HG03521 (cell line): ENCODE measurements around the gene RPUSD1.
"Not testable (repeated sequence)": the region's sequence is repeated elsewhere in the genome, so short reads cannot be mapped to it uniquely, and the experiment has no call there.

ENCODE experiments used
- ATAC-seq: cut with Tn5 transposase; IDR thresholded peaks from one replicate; pipeline ENCODE4 v1.9.1; 2021; ENCODE audit warnings: mild to moderate bottlenecking, moderate library complexity; ENCODE audit not compliant: unreplicated experiment

RPUSD1 gene

DNA sequence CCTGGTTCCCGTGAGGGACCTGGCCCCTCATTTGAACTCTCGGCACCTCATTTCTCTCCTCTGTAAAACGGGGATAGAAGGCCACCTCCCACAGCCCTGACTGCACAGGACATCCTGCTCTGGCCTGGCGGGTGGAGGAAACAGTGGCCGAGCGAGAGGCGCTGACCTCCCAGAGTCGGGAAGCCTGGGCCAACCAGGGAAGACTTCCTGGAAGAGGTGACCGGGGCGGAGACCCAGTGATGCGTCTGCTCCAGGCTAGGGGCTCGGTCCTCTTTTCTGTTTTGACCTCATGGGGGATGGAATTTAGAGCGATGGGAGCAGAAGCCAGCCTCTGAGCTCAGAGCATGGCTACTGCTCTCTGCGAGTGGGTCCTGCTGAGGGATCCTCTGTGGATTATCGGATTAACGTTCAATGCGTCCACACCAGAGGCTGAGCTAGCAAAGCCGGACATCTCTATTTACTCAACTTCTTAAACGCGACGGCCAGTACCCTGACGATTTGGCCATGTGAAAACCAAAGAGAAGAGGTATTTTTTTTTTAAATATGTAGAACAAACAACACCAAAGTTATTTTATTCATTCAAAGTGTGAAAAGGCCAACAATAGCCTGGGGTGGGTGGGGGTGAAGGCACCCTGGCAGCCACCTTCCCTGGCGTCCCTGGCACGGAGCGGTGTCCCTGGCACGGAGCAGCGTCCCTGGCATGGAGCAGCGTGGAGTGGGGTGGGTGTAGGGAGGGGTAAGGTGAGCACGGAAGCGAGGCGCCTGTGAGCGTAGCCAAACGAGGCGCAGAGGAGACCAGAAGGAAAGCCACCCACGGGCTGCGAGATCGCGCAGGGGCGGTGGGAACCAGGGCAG is 36.8 kb downstream of the RPUSD1 start:
- no peak for ATAC-seq

DNA sequence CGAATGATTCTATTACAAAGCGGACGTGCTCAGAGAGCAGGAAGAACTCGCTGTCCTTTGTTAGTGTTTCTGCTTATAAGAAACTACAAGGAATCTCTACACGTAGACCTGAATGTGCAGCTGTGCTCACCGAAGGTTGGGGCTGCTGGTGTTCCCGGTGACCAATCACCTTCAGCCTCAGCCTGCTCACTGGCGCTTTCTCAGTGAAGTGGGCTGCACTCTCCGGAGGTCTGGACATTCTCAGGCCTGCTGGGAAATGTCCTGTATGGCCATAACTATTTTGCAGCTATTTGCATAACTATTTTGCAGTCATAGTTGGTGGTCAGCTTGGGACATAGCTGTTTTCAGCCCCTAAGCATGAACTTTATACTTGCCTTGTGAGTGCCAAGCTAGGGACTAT is 37.7 kb downstream of the RPUSD1 start:
- ATAC-seq, result no peak

DNA sequence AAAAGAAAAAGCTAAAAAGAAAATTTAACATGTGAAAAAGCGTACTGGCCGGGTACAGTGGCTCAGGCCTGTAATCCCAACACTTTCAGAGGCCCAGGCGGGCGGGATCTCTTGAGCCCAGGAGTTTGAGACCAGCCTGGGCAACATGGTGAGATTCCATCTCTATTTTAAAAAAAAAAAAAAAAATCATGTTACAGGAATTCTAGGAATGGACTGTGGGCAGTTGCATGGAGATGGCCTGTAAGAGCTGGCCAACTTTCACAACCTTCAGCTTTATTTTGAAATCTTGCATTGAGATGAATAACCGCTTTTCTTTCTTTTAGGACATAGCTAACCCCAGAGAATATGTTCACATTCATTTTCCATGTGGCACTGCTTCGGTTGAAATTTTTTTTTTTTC is 39.2 kb downstream of the RPUSD1 start:
- no peak for ATAC-seq

DNA sequence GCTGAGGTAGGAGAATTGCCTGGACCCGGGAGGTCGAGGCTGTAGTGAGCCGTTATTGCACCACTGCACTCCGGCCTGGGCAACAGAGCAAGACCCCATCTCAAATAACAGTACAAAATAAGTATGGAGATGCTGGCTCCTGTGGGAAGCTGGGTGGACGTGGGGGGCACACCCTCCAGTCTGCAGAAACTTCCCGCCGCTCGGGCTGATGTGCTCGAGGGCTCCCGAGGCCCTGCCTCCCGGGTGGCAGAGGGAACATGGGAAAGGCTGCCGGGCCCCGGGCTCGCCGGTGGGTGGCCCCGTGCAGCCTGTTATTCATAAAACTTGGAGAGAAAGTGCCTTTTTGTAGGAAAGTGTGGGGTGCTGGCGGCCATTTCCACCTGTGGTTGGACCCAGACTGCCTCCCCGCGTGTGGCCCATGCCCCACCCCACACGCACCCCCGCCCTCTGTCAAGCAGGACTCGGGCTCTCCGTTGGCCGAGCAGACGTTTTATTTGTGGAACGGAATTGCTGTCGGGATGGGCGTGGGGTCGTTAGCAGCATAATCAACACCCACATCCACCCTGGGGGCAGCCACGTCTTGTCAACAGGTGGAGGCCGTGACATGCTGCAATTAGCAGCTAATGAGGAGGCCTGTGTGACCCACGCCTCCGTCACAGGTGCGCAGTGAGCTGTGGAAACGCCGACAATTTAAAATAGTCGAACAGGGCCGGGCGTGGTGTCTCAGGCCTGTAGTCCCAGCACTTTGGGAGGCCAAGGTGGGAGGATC is 40.0 kb downstream of the RPUSD1 start:
- ATAC-seq, result no peak

DNA sequence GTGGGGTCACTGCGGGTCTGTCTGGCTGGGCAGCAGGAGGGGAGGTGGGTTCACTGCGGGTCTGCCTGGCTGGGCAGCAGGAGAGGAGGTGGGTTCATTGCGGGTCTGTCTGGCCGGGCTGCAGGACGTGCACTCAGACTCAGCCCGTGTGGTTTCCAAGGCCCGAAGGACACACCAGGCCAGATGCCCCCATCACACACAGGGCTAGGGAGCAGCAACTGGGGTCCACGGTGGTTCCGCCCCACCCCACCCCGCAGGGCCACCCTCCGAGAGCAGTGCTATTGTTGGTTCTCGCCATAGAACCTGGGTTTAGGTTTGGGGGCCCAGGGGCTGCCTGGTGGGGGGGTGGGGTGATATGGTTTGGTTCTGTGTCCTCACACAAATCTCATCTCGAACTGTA is 41.5 kb downstream of the RPUSD1 start:
- ATAC-seq, result no peak

DNA sequence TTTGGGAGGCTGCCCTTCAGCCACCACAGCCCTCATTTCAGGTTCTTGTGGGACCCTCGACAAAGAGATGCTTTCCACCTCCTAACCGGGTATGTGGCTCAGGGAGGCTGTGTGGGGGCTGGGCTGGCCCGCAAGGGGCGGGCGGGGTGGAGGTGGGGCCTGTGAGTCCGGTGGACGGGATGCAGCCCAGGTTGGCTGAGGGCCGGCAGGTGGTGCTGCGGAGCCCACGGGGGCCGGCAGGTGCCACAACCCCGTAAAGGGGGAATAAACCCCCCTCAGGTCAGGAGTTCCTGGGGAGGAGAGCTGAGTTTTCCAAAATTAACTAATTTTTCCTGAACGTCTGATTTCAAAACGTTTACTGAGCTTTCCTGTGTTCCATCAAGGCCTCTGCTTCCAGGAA is 42.4 kb downstream of the RPUSD1 start:
- ATAC-seq, result no peak

DNA sequence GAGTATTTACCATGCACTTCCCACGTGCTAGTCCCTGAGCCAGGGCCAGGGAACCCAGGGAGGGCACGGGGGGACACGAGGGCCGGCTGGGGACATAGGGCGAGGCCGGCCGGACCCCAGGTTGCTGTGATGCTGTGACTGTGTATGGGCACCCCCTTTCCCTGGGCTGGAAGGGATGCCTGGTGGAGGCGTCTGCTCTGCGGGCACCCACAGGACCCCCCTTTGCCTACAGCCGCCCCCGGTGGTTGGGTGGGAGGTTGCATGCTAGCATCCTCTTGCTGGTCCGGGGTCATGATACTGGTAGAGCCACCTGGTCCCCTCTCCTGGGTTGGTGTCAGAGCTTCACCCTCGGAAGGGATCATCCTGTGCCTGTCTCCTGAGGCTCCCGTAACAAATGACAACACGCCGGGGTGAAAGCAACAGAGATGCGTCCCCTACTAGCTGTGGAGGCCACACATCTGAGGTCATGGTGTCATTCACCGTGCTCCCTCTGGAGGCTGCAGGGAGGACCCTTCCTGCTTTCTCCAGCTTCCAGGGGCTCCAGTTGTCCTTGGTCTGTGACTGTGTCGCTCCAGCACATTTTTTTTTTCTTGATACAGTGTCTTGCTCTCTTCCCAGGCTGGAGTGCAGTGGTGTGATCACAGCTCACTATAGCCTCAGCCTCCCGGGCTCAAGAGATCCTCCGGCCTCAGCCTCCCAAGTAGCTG is 44.2 kb downstream of the RPUSD1 start:
- ATAC-seq, result no peak

DNA sequence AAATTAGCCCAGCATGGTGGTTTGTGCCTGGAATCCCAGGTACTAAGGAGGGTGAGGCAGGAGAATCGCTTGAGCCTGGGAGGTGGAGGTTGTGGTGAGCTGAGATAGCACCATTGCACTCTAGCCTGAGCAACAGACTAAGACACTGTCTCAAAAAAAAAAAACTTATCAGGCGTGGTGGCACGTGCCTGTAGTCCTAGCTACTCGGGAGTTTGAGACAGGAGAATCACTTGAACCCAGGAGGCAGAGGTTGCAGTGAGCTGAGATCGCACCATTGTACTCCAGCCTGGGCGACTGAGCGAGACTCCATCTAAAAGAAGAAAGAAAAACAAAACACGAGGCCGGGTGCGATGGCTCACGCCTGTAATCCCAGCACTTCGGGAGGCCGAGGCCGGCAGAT is 45.3 kb downstream of the RPUSD1 start:
- ATAC-seq, result not testable (repeated sequence)

DNA sequence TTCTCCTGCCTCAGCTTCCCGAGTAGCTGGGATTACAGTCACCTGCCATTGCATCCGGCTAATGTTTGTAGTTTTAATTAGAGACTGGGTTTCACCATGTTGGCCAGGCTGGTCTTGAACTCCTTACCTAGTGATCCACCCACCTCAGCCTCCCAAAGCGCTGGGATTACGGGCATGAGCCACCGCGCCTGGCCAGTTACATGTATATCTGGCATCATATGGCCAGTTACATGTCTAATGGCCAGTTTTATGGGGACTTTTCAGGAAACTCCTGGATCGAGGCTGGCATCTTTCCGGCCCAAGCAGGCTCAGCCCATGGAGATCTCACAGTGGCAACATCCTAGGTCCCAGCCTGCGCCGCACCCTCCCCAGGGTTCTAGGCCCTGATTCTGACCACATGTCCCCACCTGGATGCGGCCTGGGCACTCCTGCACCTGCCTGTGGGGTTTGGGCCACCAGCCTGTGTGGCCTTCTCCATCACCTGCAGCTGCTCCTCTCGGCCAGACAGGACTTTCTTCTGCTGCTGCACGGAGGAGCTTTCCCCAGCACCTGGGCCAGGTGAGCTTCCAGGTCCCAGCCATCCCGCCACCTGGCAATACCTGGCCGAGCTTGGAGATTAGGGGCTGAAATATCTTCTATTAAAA is 46.1 kb downstream of the RPUSD1 start:
- no peak for ATAC-seq

DNA sequence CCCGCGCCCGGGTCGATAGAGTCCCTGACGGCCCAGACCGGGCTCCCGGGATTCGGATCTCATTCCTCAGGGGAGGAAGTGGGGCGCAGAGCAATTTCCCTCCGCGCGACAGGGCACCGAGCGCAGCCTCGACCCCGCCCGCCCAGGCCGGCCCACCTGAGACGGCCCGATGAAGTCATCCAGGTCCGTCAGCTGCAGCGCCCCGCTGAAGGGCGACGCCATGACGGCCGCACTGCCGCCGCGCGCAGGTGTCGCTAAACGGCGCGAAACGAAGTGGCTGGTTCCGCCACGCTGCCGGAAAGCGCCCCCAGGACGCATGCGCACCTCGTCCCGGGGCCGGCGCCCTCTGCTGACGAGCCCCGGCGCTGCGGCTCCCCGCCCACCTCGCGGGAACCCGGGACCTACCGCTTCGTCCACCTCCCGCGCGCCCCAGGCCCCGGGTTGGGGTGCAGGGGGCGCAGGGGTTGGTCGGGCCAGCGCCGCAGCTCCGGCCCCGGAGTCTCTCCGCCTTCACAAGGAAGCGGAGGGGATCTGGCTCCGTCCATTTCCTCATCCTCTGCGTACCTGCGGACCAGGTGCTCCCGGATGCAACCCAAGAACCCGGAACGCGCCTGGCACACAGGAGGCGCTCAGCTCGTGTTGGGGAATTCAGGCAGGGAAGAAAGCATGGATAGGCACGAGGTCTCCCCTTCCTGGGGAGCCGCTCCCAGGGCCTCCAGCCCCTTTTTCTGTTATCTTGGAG is 47.2 kb downstream of the RPUSD1 start, which contains the start of gene CIAO3:
Gene CIAO3 (minus strand): TSS at position 234 of the 742 bp plus-strand sequence. CDS start 12 bp downstream, at position 222.
- ATAC-seq, result peak; percentile 70

DNA sequence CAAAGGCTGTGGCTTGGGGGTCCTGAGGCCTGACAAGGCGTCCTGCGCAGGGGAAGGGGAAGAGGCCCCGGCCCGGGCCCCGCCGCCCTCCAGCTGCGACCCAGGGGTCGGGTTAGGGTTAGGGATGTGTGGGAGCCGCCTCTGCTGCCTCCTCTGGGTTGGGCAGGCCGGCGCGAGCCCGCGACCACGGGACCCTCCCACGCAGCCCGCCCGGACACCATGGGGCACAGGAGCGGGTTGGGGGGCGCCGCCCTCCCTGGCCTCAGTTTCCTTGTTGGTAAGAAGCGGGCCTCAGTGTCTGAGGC is 47.8 kb downstream of the RPUSD1 start:
- peak; percentile 13 for ATAC-seq

DNA sequence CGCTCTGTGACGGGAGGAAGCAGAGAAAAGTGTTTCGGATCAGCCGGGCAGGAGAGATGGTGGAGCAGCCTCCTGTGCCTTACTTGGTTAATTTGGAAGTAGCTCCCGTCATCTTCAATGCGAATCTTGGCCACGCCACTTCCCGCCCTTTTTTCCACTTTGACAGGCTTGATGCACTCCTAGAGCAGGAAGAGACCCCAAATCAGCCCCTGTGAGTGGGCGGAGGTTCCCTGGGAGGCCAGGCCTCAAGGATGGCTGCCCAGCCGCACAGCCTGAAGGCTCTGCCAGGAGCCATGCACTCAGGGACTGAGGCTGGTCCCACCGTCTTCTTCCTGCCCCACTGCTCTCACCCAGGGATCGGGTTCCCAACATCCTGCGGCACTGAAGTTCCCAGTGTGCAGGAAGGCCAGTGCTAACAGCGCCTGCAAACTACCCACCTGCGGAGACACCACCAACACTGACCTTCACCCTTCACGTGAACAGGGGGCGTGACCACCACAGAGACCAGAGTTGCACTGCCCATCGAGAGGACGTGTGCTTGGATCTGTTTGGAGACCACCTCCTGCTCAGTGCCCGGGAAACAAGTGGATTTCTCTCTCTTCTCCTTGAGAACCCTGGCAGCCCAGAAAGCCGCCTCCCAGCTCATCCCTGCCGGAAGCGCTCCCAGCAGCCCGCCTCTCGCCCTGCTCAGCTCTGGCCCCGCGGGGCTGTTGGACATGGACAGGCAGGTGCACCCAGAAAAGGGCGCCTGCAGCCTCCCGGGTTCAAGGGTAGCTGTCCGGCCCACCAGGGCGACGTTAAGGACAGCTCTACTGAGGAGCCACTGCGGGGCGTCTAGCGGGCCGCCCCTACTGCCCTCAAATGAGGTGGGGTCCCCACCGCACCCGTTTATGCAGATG is 48.4 kb downstream of the RPUSD1 start:
- ATAC-seq, result no peak

DNA sequence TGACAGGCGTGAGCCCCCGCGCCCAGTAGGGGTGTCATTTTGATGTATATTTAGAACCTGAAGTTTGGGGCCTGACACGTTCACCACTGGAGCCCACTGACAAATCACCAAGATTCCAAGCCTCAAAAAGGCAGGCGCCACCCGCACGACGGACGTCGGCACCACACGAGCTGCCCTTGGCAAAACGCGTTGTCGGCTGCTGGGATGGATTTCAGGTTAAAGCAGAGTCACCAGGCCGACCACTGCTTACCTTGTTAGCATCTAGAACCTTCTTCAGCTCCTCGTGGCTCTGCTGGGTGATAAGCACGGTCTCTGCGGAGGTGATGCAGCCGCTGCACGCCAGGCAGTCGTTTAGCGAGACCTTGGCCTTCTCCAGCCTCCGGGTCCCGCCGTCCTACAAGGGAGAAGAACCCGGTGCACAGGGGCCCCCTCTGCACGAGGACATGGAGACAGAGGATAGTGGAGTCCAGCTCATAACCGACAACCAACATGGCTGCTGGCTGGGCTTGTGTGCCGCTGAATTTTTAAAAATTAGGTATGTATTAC is 51.2 kb downstream of the RPUSD1 start:
- ATAC-seq, result no peak

DNA sequence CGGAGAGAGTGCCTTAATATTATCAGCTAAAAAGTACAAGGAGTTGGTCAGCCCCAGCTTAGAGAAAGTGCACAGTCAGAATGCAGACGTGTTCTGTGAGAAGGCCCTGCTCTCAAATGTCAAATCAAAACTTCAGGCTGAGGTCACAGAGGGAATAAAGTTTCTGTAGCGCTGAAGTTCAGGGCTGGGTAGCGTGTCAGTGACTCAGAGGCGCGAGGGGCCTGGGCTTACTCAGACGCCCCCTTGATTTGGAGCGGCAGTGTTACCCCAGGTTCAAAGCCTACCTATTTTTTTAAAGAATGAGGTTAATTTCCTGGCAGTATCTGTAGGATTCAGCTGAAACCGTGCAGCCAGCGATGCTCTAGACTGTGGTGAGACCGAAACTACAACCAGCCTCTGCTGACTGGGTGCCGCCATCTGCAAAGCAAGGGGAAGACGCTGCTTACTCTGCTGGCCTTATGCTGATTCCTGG is 52.2 kb downstream of the RPUSD1 start:
- no peak for ATAC-seq

DNA sequence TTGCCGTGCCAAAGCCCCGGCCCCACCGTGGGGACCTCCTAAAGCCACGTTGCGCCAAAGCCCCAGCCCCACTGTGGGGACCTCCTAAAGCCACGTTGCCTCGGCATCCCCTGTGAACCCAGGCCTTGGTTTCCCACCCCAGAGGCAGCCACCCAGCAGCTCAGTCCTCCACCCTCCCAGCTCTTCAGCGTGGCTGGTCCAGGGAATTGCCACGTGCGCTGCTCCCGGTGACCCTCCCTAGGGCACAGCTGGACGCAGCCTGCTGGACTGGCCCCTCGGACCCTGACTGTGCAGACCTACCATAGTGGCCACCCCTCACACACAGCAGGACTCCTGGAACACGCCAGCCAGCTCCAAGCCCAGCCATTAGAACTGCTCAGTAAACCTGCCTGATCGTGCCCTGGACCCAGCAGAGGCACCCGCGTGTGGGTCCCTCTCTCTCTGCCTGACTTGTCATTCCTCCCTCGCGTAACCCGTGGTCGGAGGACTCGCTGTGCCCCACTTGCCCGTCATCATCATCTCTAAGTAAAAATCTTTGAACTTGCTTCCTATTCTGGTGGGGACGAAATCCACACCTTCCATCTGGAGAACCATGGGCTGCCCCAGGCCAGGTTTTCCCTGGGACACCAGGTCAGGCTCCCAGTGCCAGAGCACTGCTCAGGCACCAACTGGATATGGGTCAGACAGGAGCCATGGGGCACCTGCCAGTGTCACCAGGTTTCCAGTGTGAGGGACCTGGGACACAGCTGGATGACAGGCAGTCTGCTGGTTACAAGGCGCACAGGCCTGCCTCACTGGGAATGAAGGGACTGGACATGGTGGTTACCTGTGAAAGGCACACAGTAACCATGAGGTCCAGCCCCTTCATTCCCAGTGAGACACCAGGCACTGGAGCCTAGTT is 53.0 kb downstream of the RPUSD1 start:
- no peak for ATAC-seq
